DOHH2 (cell line): ENCODE results near the gene SHISA7.

Experiments
- EZH2phosphoT487 ChIP-seq: fragments of 200-600 bp; sonication (generic); IDR thresholded peaks from 2 replicates; pipeline ENCODE4 v1.6.1; 2017; ENCODE audit warnings: borderline replicate concordance, mild to moderate bottlenecking, antibody characterized with exemption, low read length, moderate library complexity, mixed read lengths
- TF ChIP-seq, protein P1 (sequence below): fragments of 200-600 bp; sonication (generic); IDR thresholded peaks from one replicate; pipeline ENCODE4 v1.5.1; 2014; ENCODE audit warnings: antibody characterized with exemption, mild to moderate bottlenecking, low read depth, low read length; ENCODE audit not compliant: poor library complexity, severe bottlenecking

DNA sequence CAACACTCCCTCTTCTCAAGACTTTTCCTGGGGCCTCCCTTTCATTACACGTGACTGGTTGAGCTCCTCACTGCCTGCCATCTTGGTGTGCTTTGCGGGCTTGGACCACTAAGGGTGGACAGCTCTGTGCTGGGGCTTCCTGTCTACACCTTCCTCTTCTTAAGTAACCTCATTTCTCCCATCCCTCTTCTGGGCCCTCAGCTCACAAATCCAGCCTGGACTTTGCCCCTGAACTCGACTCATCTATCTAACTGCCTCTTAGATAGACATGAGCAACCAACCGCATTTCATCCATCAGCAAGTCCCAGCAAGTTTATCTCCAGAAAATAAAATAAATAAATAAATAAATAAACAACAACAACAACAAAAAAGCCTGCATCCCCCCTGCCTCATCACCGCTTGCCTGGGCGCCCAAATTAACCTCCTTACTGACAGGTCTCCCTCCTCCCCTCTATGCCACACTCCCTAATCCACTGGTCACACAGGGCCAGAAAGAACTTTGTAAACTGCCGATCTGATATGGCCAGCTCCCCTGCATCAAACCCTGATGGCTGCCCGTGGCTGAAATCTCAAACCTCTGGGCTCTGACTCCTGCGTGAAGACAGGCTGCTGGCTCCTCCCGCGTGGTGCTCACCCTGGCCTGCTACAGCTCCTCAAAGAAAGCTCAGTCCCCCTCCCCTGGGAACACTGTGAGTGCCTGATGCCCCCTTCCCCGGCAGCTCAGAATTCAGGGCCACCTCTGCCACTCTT, 10.6 kb upstream of the SHISA7 start:
- TF ChIP-seq, protein P1, sequence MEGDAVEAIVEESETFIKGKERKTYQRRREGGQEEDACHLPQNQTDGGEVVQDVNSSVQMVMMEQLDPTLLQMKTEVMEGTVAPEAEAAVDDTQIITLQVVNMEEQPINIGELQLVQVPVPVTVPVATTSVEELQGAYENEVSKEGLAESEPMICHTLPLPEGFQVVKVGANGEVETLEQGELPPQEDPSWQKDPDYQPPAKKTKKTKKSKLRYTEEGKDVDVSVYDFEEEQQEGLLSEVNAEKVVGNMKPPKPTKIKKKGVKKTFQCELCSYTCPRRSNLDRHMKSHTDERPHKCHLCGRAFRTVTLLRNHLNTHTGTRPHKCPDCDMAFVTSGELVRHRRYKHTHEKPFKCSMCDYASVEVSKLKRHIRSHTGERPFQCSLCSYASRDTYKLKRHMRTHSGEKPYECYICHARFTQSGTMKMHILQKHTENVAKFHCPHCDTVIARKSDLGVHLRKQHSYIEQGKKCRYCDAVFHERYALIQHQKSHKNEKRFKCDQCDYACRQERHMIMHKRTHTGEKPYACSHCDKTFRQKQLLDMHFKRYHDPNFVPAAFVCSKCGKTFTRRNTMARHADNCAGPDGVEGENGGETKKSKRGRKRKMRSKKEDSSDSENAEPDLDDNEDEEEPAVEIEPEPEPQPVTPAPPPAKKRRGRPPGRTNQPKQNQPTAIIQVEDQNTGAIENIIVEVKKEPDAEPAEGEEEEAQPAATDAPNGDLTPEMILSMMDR = no peak
- TF ChIP-seq EZH2phosphoT487 = no peak
